ENCODE data around the gene LARGE1.
A peak's percentile ranks its signal among the peaks of the same experiment; 100 is the strongest.

Gene LARGE1

GRCh38 chr22:33770723-33771122 is 149.6 kb downstream of the LARGE1 start:
- no peak for DNase-seq

- DNase-seq: no peak
Measured at GRCh38 chr22:33766091-33766490, 154.2 kb downstream of the LARGE1 start.

GRCh38 chr22:33758961-33759360 is 161.3 kb downstream of the LARGE1 start:
- no peak for DNase-seq

- DNase-seq: no peak
Measured at GRCh38 chr22:33757802-33758483, 162.3 kb downstream of the LARGE1 start.

GRCh38 chr22:33757041-33757801 is 163.1 kb downstream of the LARGE1 start:
- DNase-seq: no peak

- DNase-seq: no peak
Measured at GRCh38 chr22:33756508-33756949, 163.7 kb downstream of the LARGE1 start.

DNA sequence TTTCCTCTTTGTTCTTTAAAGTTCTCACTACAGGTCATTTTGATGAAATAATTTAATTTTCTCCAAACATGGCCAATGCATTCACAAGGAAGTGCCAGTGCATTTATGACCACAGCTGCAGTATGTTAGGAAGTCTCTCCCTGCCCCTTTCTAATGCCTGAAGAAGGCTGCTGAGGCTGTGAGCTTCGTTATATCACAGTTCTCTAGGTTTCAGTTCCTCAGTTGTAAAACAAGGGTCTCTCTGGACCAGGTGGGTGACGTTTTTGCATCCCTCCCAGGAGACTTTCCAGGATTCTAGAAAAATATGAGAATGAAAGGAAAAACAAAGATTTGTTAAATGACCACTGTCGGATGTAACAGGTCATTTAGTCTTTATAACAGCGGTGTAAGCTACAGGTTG is 171.6 kb downstream of the LARGE1 start:
- DNase-seq: no peak

DNA sequence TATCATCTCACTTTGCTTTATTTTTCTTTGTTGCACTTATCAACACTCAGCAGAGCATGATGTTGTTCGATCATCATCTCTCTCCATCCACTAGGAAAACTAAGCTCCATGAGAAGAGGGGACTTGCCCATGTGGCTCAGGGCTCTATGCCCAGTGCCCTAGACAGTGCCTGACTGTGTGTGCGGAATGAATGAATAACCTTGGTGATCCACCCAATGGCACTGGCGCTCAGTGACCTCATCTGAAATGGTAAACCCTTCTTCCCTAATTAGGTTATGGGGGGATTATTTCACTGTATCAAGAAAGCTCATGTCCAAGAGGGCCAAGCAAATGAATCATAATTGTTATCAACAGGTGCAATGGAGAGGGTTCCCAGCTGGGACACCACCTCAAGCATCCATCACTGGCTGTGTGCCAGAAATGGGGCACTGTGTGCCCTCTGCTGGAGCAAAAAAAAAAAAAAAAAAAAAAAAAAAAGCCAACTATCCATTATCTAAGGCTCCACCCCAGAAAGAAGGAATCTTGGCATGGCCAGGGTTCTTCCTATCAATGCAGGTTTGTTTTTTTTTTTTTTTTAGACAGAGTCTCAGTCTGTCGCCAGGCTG is 172.6 kb downstream of the LARGE1 start:
- peak; percentile 55 for DNase-seq

GRCh38 chr22:33747029-33747428 is 173.2 kb downstream of the LARGE1 start:
- no peak for DNase-seq

DNA sequence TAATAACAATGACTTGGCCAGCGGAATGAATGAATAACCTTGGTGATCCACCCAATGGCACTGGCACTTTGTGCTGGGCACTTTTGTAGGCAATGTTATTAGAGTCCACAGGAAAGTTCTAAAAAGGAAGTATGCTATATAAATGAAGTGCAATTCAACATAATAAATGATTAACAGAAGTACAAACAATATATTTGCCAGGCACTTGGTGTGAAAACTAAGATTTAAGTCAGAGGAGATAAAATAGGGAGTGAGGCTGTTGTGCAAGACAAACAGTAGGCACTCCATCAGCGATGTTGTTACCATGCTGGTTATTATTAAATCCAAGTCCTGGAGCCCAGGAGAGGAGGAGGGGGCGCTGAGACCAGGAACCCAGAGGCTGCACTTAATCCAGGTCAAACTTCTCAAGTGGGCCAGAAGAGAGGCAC is 173.8 kb downstream of the LARGE1 start:
- DNase-seq: no peak

DNA sequence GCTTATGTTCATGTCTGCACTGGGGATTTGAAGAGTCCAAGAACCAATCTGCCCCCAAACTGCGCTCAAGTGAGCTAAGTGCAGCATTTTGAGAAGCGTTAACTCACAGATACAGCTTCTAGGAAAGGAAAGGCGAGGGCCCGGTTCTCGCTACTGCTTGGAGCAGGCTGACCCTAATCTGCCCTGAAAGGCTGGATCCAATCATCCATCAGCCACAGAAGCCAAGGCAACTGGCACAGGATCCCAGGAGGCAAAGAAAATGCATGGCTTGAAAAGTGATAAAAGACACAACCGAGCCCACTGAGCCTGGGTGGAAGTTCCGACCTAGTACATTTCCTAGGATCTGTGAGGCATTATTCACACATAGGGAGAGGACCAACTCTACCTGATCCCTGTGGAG is 174.8 kb downstream of the LARGE1 start:
- DNase-seq: no peak

- DNase-seq: no peak
Measured at GRCh38 chr22:33743756-33744155, 176.5 kb downstream of the LARGE1 start.

- DNase-seq: no peak
Measured at GRCh38 chr22:33741025-33741424, 179.3 kb downstream of the LARGE1 start.

DNA sequence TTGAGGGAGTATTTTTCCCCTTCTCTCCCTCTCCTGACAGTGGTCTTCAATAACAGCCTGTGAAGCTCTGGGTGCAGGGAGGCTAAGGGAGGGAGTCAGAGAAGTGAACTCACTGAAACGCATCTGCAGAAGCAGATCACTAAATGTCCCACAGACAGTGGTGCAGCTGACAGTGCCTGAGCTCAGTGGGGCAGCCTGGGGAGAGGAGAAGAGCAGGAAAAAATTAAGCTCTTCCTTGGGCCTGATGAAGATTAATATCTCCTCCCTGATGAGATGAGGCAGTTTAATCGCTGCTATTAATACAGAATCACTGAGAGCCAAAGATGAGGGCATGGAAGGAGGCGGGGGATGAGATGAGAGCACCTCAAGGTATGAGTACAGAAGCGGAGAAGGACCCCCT is 180.8 kb downstream of the LARGE1 start:
- no peak for DNase-seq

GRCh38 chr22:33737662-33738061 is 182.6 kb downstream of the LARGE1 start:
- DNase-seq: no peak

DNA sequence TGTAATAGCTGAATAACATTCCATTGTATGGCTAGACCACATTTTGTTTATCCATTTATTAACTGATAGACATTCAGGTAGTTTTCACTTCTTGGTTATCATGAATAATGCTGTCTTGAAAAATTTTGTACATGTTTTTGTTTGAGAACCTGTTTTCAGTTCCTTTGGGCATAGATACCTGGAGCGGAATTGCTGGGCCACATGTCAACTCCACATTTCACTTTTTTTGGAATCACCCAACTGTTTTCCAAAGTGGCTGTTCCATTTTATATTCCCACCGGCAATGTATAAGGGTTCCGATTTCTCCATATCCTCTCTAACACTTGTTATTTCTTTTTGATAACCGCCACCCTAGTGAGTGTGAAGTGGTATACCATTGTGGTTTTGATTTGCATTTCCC is 184.3 kb downstream of the LARGE1 start:
- DNase-seq: no peak

DNA sequence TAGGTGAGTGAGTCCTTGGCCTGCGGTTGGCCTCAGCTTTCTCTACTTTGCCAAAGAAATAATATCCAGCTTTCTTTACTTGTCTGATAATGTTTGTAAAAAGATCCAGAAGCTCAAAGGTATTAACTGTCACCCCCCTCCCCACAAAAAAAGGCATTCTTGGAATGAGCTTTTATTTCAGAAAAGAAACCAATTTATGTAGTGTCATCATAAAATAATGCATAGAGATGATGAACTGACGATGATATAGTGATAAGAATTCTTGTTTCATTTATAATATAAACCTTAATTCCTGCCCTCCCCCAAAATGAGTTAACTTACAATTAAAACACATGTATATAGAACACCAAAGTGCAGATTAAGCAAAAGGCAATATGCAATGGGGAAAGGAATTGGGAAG is 191.4 kb downstream of the LARGE1 start:
- DNase-seq: no peak

DNA sequence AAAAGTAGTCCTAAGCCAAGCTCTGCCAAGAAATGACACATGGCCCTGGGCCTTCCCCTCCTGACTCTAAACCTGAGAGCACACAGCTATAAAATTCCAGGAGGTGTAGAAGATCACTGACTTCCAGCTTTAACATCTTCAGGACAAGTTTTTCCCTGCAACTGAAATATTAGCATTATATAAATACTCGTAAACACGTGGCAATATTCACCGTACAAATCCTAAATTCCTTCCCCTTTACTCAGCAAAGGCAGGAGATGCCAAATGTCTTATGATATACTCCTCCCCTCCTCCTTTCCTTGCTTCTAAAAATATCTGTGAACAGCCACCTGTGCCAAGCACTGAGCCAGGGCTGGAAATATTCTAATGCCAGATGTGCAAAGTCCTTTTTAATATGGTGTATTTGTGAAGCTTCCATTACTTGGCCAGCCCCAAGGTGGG is 194.0 kb downstream of the LARGE1 start:
- no peak for DNase-seq

- DNase-seq: no peak
Measured at GRCh38 chr22:33723915-33724314, 196.4 kb downstream of the LARGE1 start.

GRCh38 chr22:33722816-33723215 is 197.5 kb downstream of the LARGE1 start:
- no peak for DNase-seq

GRCh38 chr22:33720166-33720878 is 200.0 kb downstream of the LARGE1 start:
- DNase-seq: no peak

DNA sequence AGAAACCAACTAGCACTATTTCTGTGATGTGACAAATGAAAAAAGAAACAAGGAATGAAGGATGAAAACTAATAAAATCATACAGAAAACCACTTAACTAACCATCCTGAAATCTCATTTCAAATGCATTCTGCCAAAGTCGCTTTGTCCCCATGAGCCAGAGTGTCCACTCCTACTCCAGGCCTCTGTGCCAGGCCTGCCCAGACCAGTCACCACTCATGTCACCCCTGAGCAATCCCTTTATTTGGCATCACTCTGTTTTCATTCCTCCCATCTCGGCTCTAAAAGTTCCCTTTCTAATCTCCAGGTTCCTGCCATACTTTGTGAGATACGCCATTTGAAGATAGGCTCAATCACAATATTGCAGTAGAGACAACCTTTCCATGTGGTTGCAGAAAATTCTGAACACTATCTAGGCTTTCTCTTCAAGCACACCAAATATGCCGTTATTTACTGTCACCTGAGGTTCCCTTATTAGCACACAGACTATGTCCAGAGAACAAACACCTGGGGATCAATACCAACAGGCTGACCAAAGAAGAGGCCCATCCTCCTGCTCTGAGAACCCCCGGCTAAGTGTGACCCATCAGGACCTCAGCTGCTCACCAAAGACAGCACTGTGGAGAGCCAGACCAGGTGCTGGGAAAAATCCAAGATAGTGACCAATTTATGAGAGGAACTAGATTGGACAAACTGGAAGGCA is 202.4 kb downstream of the LARGE1 start:
- DNase-seq: no peak
